Erythroblast (primary cell): ENCODE results near the gene MTG2.

Experiments used
- GATA1 ChIP-seq: IDR thresholded peaks from 2 replicates; pipeline ENCODE4 v1.6.1; 2011; ENCODE audit warnings: low read depth, mild to moderate bottlenecking, control low read depth, low read length, moderate library complexity
- POLR2A ChIP-seq: IDR thresholded peaks from 2 replicates; pipeline ENCODE4 v1.6.1; 2011; ENCODE audit warnings: mild to moderate bottlenecking, low read length

DNA sequence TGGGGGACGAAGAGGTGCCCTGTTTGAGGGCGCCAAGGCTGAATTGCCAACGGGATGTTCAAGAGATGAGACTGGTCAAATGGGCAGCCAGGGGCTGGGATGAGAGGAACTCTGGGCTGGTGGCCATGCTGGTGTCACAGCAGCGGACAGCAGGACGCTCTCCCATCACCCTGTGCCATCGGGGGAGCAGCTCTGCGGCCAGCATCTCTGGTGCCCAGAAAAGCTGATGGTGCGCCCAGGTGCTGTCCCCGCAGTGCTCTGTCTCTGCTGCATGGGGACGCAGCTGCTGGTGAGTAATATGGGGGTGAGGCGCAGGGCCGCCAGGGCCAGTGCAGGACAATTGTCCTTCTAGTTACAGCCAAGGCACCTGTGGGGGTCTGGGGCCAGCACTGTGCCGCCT, 42.2 kb downstream of the MTG2 start:
- TF ChIP-seq POLR2A (no peak), GATA1 (no peak)
